Measurements from ENCODE around the gene PFDN1. TPM values are rescaled to one million over a fixed set of nuclear protein-coding genes. Genes with fewer than 3 reads are reported as not detected.

Gene PFDN1
- total and polyA plus RNA-seq, 8 donors: 45.7 to 98.9 (median 87.3) TPM

- intact Hi-C loops (cut with DNase I): no loop called here
- Histone ChIP-seq H3K27ac (peak overlapping the region; percentile 2 to 64), H3K27me3 (no peaks in the 10 kb centered on the region), H3K4me1 (peaks cover 11 to 30% of the 10 kb centered on the region in 2 donors), H3K4me3 (no peak overlapping the region), H3K36me3 (no peaks in the 10 kb centered on the region), H3K9me3 (no peaks in the 10 kb centered on the region)
- peak; percentile 80 for ATAC-seq
- TF ChIP-seq CTCF (IDR thresholded peaks at IDR 0.05): no peak
- DNase-seq: no peak
Measured at GRCh38 chr5:140311011-140311467, 8.1 kb upstream of the PFDN1 start.

GRCh38 chr5:140310434-140310833 is 7.5 kb upstream of the PFDN1 start:
- Histone ChIP-seq H3K27ac (peak overlapping the region; percentile 2 to 64), H3K4me1 (peaks cover 11 to 30% of the 10 kb centered on the region in 2 donors), H3K4me3 (no peak overlapping the region), H3K27me3 (no peaks in the 10 kb centered on the region), H3K36me3 (no peaks in the 10 kb centered on the region), H3K9me3 (no peaks in the 10 kb centered on the region)
- intact Hi-C loops (cut with DNase I): no loop called here
- ATAC-seq (no peak), DNase-seq (no peak)
- TF ChIP-seq CTCF (IDR thresholded peaks at IDR 0.05): no peak

GRCh38 chr5:140309706-140310249 is 6.9 kb upstream of the PFDN1 start:
- TF ChIP-seq CTCF (IDR thresholded peaks at IDR 0.05): no peak
- intact Hi-C loops (cut with DNase I): no loop called here

GRCh38 chr5:140305471-140305870 is 2.6 kb upstream of the PFDN1 start:
- H3K4me3 ChIP-seq: no peak overlapping the region
- TF ChIP-seq CTCF (IDR thresholded peaks at IDR 0.05): no peak
- no peak for DNase-seq
- no peaks in the 10 kb centered on the region for H3K36me3 ChIP-seq
- no peaks in the 10 kb centered on the region for H3K9me3 ChIP-seq
- intact Hi-C loops (cut with DNase I): no loop called here
- no peak overlapping the region for H3K27ac ChIP-seq
- ATAC-seq: no peak
- H3K27me3 ChIP-seq: no peaks in the 10 kb centered on the region
- H3K4me1 ChIP-seq: peaks cover 7 to 27% of the 10 kb centered on the region in 2 donors

More at GRCh38 chr5:140309706-140310249, 6.9 kb upstream of the PFDN1 start:
- Histone ChIP-seq H3K27me3 (no peaks in the 10 kb centered on the region), H3K4me3 (no peak overlapping the region), H3K9me3 (no peaks in the 10 kb centered on the region), H3K36me3 (no peaks in the 10 kb centered on the region), H3K27ac (no peak overlapping the region), H3K4me1 (peaks cover 11 to 30% of the 10 kb centered on the region in 2 donors)
- DNase-seq (no peak), ATAC-seq (no peak)

- intact Hi-C loops (cut with DNase I): no loop called here
- H3K27ac ChIP-seq: no peak overlapping the region
- ATAC-seq (no peak), DNase-seq (no peak)
- H3K4me3 ChIP-seq: peak overlapping the region in 1 of 2 donors; percentile 60
- peaks cover 0 to 14% of the 10 kb centered on the region in 2 donors for H3K36me3 ChIP-seq
- peaks cover 7 to 37% of the 10 kb centered on the region in 2 donors for H3K4me1 ChIP-seq
- H3K27me3 ChIP-seq: no peaks in the 10 kb centered on the region
- no peaks in the 10 kb centered on the region for H3K9me3 ChIP-seq
- no peak for TF ChIP-seq CTCF (IDR thresholded peaks at IDR 0.05)
Measured at GRCh38 chr5:140303966-140304365, 1.1 kb upstream of the PFDN1 start.

Measured in left lung (tissue), 10 donors.